Spleen (tissue), 11 donors: Measurements from ENCODE around the gene AMPD1. TPM values are rescaled to one million over a fixed set of nuclear protein-coding genes. Genes with fewer than 3 reads are reported as not detected.

Experiments
- DNase-seq: peaks from one replicate; pipeline ENCODE4 v3.0.0-alpha.2; 2020
- H3K27ac ChIP-seq, 8 donors: fragments of 200-600 bp; sonication (generic) in 7 of 8; 1 replicate in 4 of 8; 2 replicates in 4 of 8; pipeline versions ENCODE4 v1.5.0 to v1.8.0; 2016 to 2021; ENCODE audit warnings: inconsistent platforms in 4 of 8, mild to moderate bottlenecking in 4 of 8, moderate library complexity in 1 of 8
- H3K27me3 ChIP-seq, 7 donors: fragments of 200-600 bp; sonication (generic) in 6 of 7; replicated peaks in 1 of 7; 1 replicate in 4 of 7; 2 replicates in 3 of 7; pipeline versions ENCODE4 v1.5.0 to v1.8.0; 2016 to 2021; ENCODE audit warnings: inconsistent platforms in 3 of 7, mild to moderate bottlenecking in 1 of 7
- H3K36me3 ChIP-seq, 6 donors: fragments of 200-600 bp; sonication (generic) in 5 of 6; 1 replicate in 4 of 6; 2 replicates in 2 of 6; pipeline versions ENCODE4 v1.5.0 to v1.8.0; 2016 to 2021; ENCODE audit warnings: inconsistent platforms in 2 of 6
- H3K4me1 ChIP-seq, 6 donors: fragments of 200-600 bp; sonication (generic) in 5 of 6; 1 replicate in 3 of 6; 2 replicates in 3 of 6; pipeline versions ENCODE4 v1.5.0 to v1.8.0; 2016 to 2021; ENCODE audit warnings: inconsistent platforms in 3 of 6
- H3K4me3 ChIP-seq, 8 donors: fragments of 200-600 bp; sonication (generic) in 7 of 8; 1 replicate in 4 of 8; 2 replicates in 4 of 8; pipeline versions ENCODE4 v1.5.0 to v1.8.0; 2016 to 2021; ENCODE audit warnings: inconsistent platforms in 4 of 8, mild to moderate bottlenecking in 4 of 8, moderate library complexity in 2 of 8
- H3K9me3 ChIP-seq, 8 donors: fragments of 200-600 bp; sonication (generic) in 7 of 8; 1 replicate in 4 of 8; 2 replicates in 4 of 8; pipeline versions ENCODE4 v1.5.0 to v1.8.0; 2016 to 2021; ENCODE audit warnings: inconsistent platforms in 4 of 8
- POLR2A ChIP-seq, 3 donors: fragments of 450-650 bp; IDR thresholded peaks; one replicate each; pipeline ENCODE4 v1.5.1; 2017; ENCODE audit warnings: antibody characterized with exemption in 3 of 3, mild to moderate bottlenecking in 1 of 3
- POLR2AphosphoS5 ChIP-seq, 3 donors: sonication (generic); formaldehyde crosslinking; IDR thresholded peaks; one replicate each; pipeline ENCODE4 v1.5.1; 2017; ENCODE audit warnings: antibody characterized with exemption in 3 of 3
- WGBS, 5 donors: extraction: QIAGEN DNeasy Blood & Tissue Kit in 3 of 5; methylation state at CpG; one replicate each; pipeline versions ENCODE4 v1.1.5 to v1.1.7; 2013 to 2018; 5-methylcytosine and 5-hydroxymethylcytosine counted together
- intact Hi-C: fragments of 100-400 bp; cut with DNase I; formaldehyde crosslinking; loops from one replicate; pipeline ENCODE4 v1.15.0; 2023; ENCODE audit warnings: low total_unique reads
- polyA plus RNA-seq, 3 donors: library from polyadenylated mRNA; stranded (reverse); fragments of 200-250 nt; gene quantifications; one replicate each; pipeline ENCODE4 v1.2.1, GENCODE V29; 2013
- total RNA-seq, 7 donors: library from RNA; depleted of rRNA in 3 of 7; stranded (reverse); fragments of >200 nt in 3 of 7; fragmentation: NEBNext Ultra II Directional in 4 of 7; extraction: Animal tissue kit (Norgen Biotek cat#: 25700) in 4 of 7; gene quantifications; one replicate each; pipeline versions ENCODE4 v1.1.0 to v1.2.1, GENCODE V29; 2016 to 2021
- TF ChIP-seq, protein P1 (sequence below), 11 experiments: fragments of 200-600 bp in 7 of 11; fragments of 450-650 bp in 4 of 11; sonication (generic) in 4 of 11; IDR thresholded peaks in 8 of 11; conservative IDR thresholded peaks in 3 of 11; 1 replicate in 7 of 11; 2 replicates in 4 of 11; pipeline versions ENCODE4 v1.4.0 to v1.8.0; 2016 to 2021; ENCODE audit warnings: antibody characterized with exemption in 11 of 11, inconsistent platforms in 4 of 11, mild to moderate bottlenecking in 1 of 11
- donor health status: healthy with polysubstance abuse.
- donor health status: DM: no; HTN: no; CAD: no; lungs with moderate emphysema.
- donor health status: DM: no; HTN: no; CAD: no.
- donor health status: Bipolar disorder and iron deficiency.
- donor health status: healthy.
- donor health status: DM: no; HTN: no; CAD: no.
- donor health status: DM: yes; HTN: yes; CAD: no.

The AMPD1 gene
- total and polyA plus RNA-seq, 10 donors, result 0.09 to 3.1 (median 1.2) TPM

DNA sequence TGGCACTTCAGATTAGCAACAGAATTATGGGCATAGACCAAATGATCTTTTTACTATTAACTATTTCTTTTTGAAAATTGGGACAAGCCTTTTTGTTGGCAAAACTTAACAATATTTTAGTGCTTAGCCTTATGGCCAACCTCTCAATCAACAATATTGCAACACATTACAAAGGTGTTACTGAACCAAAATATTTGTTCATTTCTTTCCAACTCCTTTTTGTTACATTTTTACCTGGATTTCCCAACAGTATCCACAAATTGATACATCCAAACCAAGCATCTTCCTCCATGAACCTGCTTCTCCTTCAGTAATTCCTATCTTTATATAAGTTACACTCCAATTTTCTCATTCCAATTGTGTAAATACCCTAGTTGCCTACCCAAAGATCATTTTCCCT, 1.5 kb upstream of the AMPD1 start:
- Histone ChIP-seq H3K4me1 (peaks cover 0 to 5% (median 0%) of the 10 kb centered on the region in 6 donors), H3K4me3 (no peak overlapping the region), H3K36me3 (no peaks in the 10 kb centered on the region), H3K27ac (no peak overlapping the region), H3K9me3 (no peaks in the 10 kb centered on the region), H3K27me3 (no peaks in the 10 kb centered on the region)
- intact Hi-C loops, result no loop called here
- DNase-seq, result no peak
- TF ChIP-seq, protein P1, sequence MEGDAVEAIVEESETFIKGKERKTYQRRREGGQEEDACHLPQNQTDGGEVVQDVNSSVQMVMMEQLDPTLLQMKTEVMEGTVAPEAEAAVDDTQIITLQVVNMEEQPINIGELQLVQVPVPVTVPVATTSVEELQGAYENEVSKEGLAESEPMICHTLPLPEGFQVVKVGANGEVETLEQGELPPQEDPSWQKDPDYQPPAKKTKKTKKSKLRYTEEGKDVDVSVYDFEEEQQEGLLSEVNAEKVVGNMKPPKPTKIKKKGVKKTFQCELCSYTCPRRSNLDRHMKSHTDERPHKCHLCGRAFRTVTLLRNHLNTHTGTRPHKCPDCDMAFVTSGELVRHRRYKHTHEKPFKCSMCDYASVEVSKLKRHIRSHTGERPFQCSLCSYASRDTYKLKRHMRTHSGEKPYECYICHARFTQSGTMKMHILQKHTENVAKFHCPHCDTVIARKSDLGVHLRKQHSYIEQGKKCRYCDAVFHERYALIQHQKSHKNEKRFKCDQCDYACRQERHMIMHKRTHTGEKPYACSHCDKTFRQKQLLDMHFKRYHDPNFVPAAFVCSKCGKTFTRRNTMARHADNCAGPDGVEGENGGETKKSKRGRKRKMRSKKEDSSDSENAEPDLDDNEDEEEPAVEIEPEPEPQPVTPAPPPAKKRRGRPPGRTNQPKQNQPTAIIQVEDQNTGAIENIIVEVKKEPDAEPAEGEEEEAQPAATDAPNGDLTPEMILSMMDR (IDR thresholded peaks at IDR 0.05 in 8 of 11, conservative IDR thresholded peaks at IDR 0.05 in 3 of 11), result no peak
- no peak for TF ChIP-seq POLR2AphosphoS5 (IDR thresholded peaks at IDR 0.05)
- TF ChIP-seq POLR2A (IDR thresholded peaks at IDR 0.05), result no peak

DNA sequence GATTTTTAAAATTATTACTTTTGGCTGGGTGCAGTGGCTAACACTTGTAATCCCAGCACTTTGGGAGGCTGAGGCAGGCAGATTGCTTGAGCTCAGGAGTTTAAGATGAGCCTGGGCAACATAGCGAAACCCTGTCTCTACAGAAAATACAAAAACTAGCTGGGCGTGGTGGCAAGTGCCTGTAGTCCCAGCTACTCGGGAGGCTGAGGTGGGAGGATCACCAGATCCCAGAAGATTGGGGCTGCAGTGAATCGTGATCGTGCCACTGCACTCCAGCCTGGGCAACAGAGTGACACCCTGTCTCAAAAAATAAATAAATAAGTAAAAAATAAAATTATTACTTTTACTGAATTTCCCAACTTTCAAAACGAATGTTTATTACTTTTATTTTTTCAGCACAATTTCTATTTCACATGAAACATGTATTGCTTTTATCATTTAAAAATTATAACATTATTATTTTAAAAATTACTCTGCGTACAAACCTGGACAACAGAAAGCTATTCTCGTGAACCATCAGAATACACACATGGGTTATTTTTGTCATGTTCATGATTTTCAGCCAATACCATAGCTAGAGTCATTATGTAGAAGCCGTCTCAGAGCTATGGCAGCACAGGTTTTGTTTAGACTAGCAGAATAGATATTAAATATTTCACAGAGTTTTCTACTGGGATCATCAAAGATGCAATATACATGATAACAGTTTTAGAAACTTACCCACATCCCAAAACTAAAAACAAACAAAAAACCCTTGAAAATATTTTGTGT, 621 bp downstream of the AMPD1 start:
- H3K27me3 ChIP-seq, result no peaks in the 10 kb centered on the region
- H3K36me3 ChIP-seq, result no peaks in the 10 kb centered on the region
- H3K4me3 ChIP-seq, result no peak overlapping the region
- H3K9me3 ChIP-seq, result no peaks in the 10 kb centered on the region
- no peaks in the 10 kb centered on the region for H3K4me1 ChIP-seq
- DNase-seq, result no peak
- 84 to 93% (median 89%) methylated on average over 9 of the region's 9 CpGs for WGBS, 5 donors
- intact Hi-C loops, result no loop called here
- no peak overlapping the region for H3K27ac ChIP-seq
- TF ChIP-seq POLR2A (IDR thresholded peaks at IDR 0.05) (no peak), POLR2AphosphoS5 (IDR thresholded peaks at IDR 0.05) (no peak)
- TF ChIP-seq, protein P1 (IDR thresholded peaks at IDR 0.05 in 8 of 11, conservative IDR thresholded peaks at IDR 0.05 in 3 of 11), result no peak

DNA sequence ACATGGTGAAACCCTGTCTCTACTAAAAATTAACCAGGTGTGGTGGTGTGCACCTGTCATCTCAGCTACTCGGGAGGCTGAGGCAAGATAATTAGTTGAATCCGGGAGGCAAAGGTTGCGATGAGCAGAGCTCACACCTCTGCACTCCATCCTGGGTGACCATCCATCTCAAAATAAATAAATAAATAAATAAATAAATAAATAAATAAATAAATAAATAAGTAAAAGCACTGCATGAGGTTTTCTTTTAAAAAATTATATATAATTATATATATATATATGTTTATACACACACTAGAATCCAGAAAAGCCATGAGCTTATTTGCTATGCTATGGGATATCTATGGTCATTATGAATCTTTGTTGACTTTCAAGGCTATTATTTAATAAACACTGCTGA, 2.4 kb downstream of the AMPD1 start:
- TF ChIP-seq POLR2AphosphoS5 (IDR thresholded peaks at IDR 0.05) (no peak), POLR2A (IDR thresholded peaks at IDR 0.05) (no peak)
- TF ChIP-seq, protein P1 (IDR thresholded peaks at IDR 0.05 in 8 of 11, conservative IDR thresholded peaks at IDR 0.05 in 3 of 11), result no peak

DNA sequence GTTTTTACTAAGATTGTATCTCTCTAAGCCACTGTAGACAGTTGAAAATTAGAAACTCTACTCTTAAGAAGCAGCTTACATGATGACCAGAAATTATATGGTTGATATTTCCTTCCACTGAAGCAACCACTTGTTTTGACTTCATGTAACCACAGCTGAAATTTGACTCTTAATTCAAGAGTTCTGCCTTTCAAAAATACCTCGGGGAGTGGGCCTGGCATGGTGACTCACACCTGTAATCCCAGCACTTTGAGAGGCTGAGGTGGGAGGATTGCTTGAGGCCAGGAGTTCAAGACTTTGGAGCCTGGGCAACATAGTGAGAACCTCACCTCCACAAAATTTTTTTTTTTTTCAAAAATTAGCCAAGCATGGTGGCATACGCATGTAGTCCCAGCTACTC, 4.3 kb downstream of the AMPD1 start:
- Histone ChIP-seq H3K36me3 (no peaks in the 10 kb centered on the region), H3K4me1 (no peaks in the 10 kb centered on the region), H3K27ac (no peak overlapping the region), H3K4me3 (no peak overlapping the region), H3K9me3 (no peaks in the 10 kb centered on the region), H3K27me3 (peaks cover 0 to 19% (median 0%) of the 10 kb centered on the region in 7 donors)
- intact Hi-C loops, result no loop called here
- WGBS, 5 donors, result 68 to 88% (median 80%) methylated on average over 2 of the region's 2 CpGs
- TF ChIP-seq, protein P1 (IDR thresholded peaks at IDR 0.05 in 8 of 11, conservative IDR thresholded peaks at IDR 0.05 in 3 of 11), result no peak
- TF ChIP-seq POLR2A (IDR thresholded peaks at IDR 0.05), result no peak
- TF ChIP-seq POLR2AphosphoS5 (IDR thresholded peaks at IDR 0.05), result no peak
- no peak for DNase-seq

More for the DNA sequence above, 2.4 kb downstream of the AMPD1 start:
- Histone ChIP-seq H3K27ac (no peak overlapping the region), H3K36me3 (no peaks in the 10 kb centered on the region), H3K9me3 (no peaks in the 10 kb centered on the region), H3K4me3 (no peak overlapping the region), H3K4me1 (no peaks in the 10 kb centered on the region), H3K27me3 (peaks cover 0 to 7% (median 0%) of the 10 kb centered on the region in 7 donors)
- intact Hi-C loops, result no loop called here
- DNase-seq, result no peak
- WGBS, 5 donors, result 91 to 97% (median 95%) methylated on average over 3 of the region's 3 CpGs
